Stomach (tissue), 4 donors: Measurements from ENCODE around the gene PLD4.

Source experiments
- EP300 ChIP-seq: sonication (generic); formaldehyde crosslinking; IDR thresholded peaks from one replicate; pipeline ENCODE4 v1.6.1; 2017; ENCODE audit warnings: antibody characterized with exemption
- POLR2A ChIP-seq, 4 donors: fragments of 450-650 bp; IDR thresholded peaks; one replicate each; pipeline ENCODE4 v1.6.1; 2016; ENCODE audit warnings: antibody characterized with exemption in 4 of 4, control low read depth in 2 of 4, mild to moderate bottlenecking in 1 of 4, moderate library complexity in 1 of 4
- POLR2AphosphoS5 ChIP-seq, 3 donors: sonication (generic); formaldehyde crosslinking; IDR thresholded peaks; one replicate each; pipeline ENCODE4 v1.6.1; 2016; ENCODE audit warnings: antibody characterized with exemption in 3 of 3
- TF ChIP-seq, protein P1 (sequence below), 7 experiments: fragments of 450-650 bp in 4 of 7; fragments of 200-600 bp in 3 of 7; sonication (generic) in 3 of 7; IDR thresholded peaks; one replicate each; pipeline ENCODE4 v1.5.1; 2016 to 2019; ENCODE audit warnings: antibody characterized with exemption in 7 of 7, control low read depth in 2 of 7, mild to moderate bottlenecking in 1 of 7

GRCh38 chr14:104948736-104949031, 24.0 kb downstream of the PLD4 start:
- TF ChIP-seq, protein P1, sequence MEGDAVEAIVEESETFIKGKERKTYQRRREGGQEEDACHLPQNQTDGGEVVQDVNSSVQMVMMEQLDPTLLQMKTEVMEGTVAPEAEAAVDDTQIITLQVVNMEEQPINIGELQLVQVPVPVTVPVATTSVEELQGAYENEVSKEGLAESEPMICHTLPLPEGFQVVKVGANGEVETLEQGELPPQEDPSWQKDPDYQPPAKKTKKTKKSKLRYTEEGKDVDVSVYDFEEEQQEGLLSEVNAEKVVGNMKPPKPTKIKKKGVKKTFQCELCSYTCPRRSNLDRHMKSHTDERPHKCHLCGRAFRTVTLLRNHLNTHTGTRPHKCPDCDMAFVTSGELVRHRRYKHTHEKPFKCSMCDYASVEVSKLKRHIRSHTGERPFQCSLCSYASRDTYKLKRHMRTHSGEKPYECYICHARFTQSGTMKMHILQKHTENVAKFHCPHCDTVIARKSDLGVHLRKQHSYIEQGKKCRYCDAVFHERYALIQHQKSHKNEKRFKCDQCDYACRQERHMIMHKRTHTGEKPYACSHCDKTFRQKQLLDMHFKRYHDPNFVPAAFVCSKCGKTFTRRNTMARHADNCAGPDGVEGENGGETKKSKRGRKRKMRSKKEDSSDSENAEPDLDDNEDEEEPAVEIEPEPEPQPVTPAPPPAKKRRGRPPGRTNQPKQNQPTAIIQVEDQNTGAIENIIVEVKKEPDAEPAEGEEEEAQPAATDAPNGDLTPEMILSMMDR (IDR thresholded peaks at IDR 0.05), result no peak
- TF ChIP-seq POLR2A (IDR thresholded peaks at IDR 0.05) (no peak), POLR2AphosphoS5 (IDR thresholded peaks at IDR 0.05) (no peak), EP300 (no peak)
